ENCODE measurements around the gene GALNT8.

GRCh38 chr12:4791497-4791896 is 71.3 kb downstream of the GALNT8 start:
- no peak for TF ChIP-seq CTCF (IDR thresholded peaks at IDR 0.05; ENCODE audit: borderline replicate concordance, extremely low read depth, low read length, poor library complexity, severe bottlenecking)
- no peak for TF ChIP-seq EZH2 (IDR thresholded peaks at IDR 0.05; ENCODE audit: borderline replicate concordance, low read depth, low read length, severe bottlenecking)

Measured in DND-41 (cell line).